OCI-LY7 (cell line): ENCODE data around the gene ACSF2.

Source experiments
- CTCF ChIP-seq: fragments of 200-600 bp; sonication (generic); conservative IDR thresholded peaks from 2 replicates; pipeline ENCODE4 v1.5.1; 2014; ENCODE audit warnings: mild to moderate bottlenecking, antibody characterized with exemption, low read length, moderate library complexity, mixed read lengths
- EZH2phosphoT487 ChIP-seq: fragments of 200-600 bp; sonication (generic); IDR thresholded peaks from 2 replicates; pipeline ENCODE4 v1.6.1; 2018; ENCODE audit warnings: low read depth, borderline replicate concordance, mild to moderate bottlenecking, mixed run types, antibody characterized with exemption, low read length, moderate library complexity, mixed read lengths

GRCh38 chr17:50458270-50458669 is 32.3 kb downstream of the ACSF2 start:
- no peak for TF ChIP-seq CTCF
- no peak for TF ChIP-seq EZH2phosphoT487
